C4-2B (cell line): Measurements from ENCODE around the gene USP7.

Experiments
- H3K27ac ChIP-seq: fragments of 450-650 bp; 2 replicates; pipeline ENCODE4 v1.5.1; 2017
- CTCF ChIP-seq: fragments of 450-650 bp; conservative IDR thresholded peaks from 2 replicates; pipeline ENCODE4 v1.5.1; 2017; ENCODE audit warnings: mild to moderate bottlenecking
- ZFX ChIP-seq: fragments of 450-650 bp; IDR thresholded peaks from 2 replicates; pipeline ENCODE4 v1.6.1; 2017

The USP7 gene

GRCh38 chr16:8957063-8957397, 6.7 kb downstream of the USP7 start:
- no peak overlapping the region for H3K27ac ChIP-seq
- no peak for TF ChIP-seq ZFX
- TF ChIP-seq CTCF, result no peak

- H3K27ac ChIP-seq, result no peak overlapping the region
- no peak for TF ChIP-seq CTCF
- no peak for TF ChIP-seq ZFX
These were observed 7.2 kb downstream of the USP7 start for GRCh38 chr16:8956265-8957062.

- no peak overlapping the region for H3K27ac ChIP-seq
- TF ChIP-seq CTCF (no peak), ZFX (no peak)
These were observed 7.9 kb downstream of the USP7 start for GRCh38 chr16:8955828-8956227.

- no peak overlapping the region for H3K27ac ChIP-seq
- TF ChIP-seq CTCF, result no peak
These were observed 10.6 kb downstream of the USP7 start for GRCh38 chr16:8953064-8953463.

GRCh38 chr16:8952281-8952751, 11.4 kb downstream of the USP7 start:
- no peak overlapping the region for H3K27ac ChIP-seq
- TF ChIP-seq ZFX (no peak), CTCF (no peak)

GRCh38 chr16:8951447-8952280, 12.0 kb downstream of the USP7 start:
- no peak overlapping the region for H3K27ac ChIP-seq
- no peak for TF ChIP-seq CTCF
- no peak for TF ChIP-seq ZFX

GRCh38 chr16:8950580-8951077, 13.1 kb downstream of the USP7 start:
- TF ChIP-seq CTCF (no peak), ZFX (no peak)
- no peak overlapping the region for H3K27ac ChIP-seq
